ENCODE data around the gene CCDC63.

Gene CCDC63

GRCh38 chr12:110885152-110885840 is 38.5 kb downstream of the CCDC63 start:
- no peak for DNase-seq (ENCODE audit: low read depth)

DNA sequence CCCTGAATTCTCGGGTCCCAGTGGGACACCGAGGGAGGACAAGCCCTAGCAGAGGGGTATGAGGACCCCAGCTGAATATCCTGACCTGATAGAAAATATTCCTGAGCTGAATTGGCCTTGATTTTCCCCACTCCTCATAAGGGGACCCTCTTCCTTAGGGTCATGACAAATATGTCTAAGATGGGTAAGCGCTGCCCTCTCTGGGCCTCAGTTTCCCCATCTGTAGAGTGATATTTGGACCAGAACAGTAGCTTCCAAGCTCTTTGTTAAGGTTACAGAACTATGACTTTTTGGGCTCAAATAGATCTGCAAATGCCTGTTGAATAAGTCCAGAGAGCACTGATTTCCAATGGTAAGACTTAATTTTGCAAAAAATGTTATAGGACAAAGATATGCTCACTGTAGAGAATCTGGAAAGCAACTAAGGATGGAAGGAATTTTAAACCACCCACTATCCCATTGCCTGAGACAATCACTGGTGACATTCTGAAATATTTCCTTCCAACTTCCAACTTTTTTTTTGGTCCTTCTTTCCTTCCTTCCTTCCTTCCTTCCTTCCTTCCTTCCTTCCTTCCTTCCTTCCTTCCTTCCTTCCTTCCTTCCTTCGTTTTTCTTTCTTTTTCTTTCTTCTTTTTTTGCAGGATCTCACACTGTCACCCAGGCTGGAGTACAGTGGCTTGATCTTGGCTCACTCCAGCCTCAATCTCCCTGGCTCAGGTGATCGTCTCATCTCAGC is 41.6 kb downstream of the CCDC63 start:
- no peak for DNase-seq (ENCODE audit: low read depth)

DNA sequence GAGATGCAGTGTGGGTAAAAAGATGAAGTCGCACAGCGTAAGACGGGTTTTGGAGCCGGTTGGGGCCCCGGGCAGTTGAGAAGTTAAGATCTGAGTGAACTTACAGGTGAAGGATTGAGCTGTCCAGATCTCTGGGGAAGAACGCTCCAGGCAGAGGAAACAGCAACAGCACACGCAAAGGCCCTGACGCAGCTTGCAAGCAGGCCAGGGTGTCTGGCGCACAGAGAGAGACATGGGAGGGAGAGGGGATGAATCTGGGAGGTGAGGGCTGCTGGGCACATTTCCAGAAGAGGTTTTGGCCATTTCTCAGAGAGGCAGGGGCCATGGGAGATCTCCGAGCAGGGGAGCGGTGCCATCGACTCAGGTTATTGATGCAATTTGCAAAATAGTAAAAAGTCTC is 42.6 kb downstream of the CCDC63 start:
- no peak for DNase-seq (ENCODE audit: low read depth)

DNA sequence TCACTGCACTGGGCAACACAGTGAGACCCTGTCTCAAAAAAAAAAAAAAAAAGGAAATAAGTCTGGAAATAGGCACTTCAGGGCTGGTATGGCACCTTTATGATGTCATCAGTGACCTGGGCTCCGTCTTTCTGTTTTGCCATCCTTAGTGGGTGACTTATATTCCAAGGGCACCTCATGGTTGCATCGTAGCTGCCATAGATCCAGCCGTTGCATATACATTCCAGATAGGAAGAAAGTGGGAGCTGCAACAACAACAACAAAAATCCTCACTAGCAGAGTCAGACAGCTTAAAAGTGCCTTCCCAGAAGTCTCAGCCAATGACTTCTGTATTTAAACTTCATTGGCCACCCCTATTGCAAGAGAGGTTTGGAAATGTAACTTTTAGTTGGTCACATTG is 47.2 kb downstream of the CCDC63 start:
- no peak for DNase-seq (ENCODE audit: low read depth)

- DNase-seq (ENCODE audit: low read depth): no peak
These were observed 49.8 kb downstream of the CCDC63 start for GRCh38 chr12:110896559-110896958.

- no peak for DNase-seq (ENCODE audit: low read depth)
These were observed 54.6 kb downstream of the CCDC63 start for GRCh38 chr12:110901401-110901800.

DNA sequence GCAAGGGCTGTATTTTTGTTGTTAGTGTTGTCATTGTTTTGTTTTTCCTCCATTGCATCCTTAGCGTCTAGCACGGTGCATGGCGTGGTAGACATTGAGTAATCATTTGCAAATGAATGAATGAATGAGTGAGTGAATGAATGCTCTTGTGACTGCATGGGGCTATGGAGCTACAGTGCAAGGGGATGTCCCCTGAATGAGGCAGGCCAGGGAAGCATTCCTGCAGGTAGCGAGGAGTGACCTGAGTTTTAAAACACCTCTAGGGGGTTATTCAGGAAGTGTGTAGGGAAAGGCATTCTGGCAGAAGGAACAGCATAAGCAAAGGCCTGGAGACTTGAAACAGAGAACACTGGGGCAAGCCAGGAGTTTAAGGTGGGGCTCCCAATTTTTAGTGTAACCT is 56.7 kb downstream of the CCDC63 start:
- no peak for DNase-seq (ENCODE audit: low read depth)

- DNase-seq (ENCODE audit: low read depth): no peak
These were observed 59.3 kb downstream of the CCDC63 start for GRCh38 chr12:110906083-110906482.

DNA sequence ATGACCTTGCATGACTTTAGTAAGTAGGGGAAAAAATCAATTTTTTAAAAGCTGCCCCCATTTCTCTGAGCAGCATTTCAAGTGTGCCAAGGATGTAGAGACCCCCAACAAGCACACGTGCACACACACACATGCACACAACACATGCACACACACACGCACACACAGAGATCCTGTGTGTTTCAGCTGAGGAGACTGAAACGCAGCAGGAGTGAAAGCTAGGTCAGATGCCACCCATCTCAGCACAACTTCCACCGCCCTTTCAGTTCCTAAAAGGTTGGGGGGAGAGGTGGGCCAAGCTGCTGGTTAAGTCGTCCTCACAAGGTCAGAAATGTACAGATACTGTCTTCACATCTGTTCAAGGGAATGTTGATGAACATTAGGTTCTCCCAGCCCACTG is 59.7 kb downstream of the CCDC63 start:
- no peak for DNase-seq (ENCODE audit: low read depth)

- DNase-seq (ENCODE audit: low read depth): no peak
These were observed 60.2 kb downstream of the CCDC63 start for GRCh38 chr12:110906985-110907384.

GRCh38 chr12:110907583-110907982 is 60.8 kb downstream of the CCDC63 start:
- DNase-seq (ENCODE audit: low read depth): no peak

GRCh38 chr12:110908377-110909152 is 61.8 kb downstream of the CCDC63 start:
- no peak for DNase-seq (ENCODE audit: low read depth)

DNA sequence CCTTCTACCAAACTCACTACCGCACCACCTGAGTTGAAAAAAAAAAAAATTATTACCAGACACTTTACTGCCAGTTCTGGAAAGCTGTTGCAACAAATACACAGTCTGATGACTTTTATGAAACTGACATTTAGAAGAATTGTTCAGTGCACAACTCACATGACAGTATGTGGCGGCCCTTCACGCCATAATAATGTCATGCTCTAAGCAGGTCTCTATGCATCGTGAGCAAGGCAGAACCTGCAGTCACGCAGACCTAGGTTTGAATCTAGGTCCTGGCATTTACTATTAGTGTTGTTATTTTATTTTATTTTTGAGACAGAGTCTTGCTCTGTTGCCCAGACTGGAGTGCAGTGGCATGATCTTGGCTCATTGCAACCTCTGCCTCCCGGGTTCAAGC is 65.5 kb downstream of the CCDC63 start:
- no peak for DNase-seq (ENCODE audit: low read depth)

GRCh38 chr12:110913119-110914056 is 66.6 kb downstream of the CCDC63 start:
- DNase-seq (ENCODE audit: low read depth): no peak

GRCh38 chr12:110916295-110916875 is 69.6 kb downstream of the CCDC63 start:
- DNase-seq (ENCODE audit: low read depth): no peak

DNA sequence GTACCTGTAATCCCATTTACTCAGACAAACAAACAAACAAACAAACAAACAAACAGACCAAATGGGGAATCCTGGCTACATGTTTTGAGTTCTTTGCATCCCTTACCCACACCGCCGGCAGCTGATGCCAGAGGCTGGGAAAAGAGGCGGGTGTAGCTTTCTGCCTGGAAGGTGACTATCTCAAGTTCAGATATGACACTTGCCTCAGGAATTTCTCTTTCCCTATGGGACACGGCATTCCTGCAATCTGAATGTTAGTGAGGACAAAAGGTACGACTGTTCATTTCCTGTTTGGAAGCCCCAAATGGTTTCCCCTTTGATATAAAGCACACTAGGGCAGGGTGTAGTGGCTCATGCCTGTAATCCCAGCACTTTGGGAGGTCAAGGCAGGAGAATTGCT is 70.7 kb downstream of the CCDC63 start:
- peak; percentile 33 for DNase-seq (ENCODE audit: low read depth)

GRCh38 chr12:110917961-110918360 is 71.2 kb downstream of the CCDC63 start:
- no peak for DNase-seq (ENCODE audit: low read depth)

- DNase-seq (ENCODE audit: low read depth): no peak
These were observed 72.9 kb downstream of the CCDC63 start for GRCh38 chr12:110919720-110920119.

GRCh38 chr12:110920324-110920910 is 73.6 kb downstream of the CCDC63 start, which contains the start of gene MYL2:
Gene MYL2 (minus strand): TSS chr12:110920579. CDS start chr12:110920529, 50 bp downstream.
- DNase-seq (ENCODE audit: low read depth): no peak

GRCh38 chr12:110921262-110921661 is 74.5 kb downstream of the CCDC63 start:
- DNase-seq (ENCODE audit: low read depth): no peak

GRCh38 chr12:110922652-110923051 is 75.9 kb downstream of the CCDC63 start:
- no peak for DNase-seq (ENCODE audit: low read depth)

All from HS-27A (cell line).